GM12891 (cell line): Measurements from ENCODE around the gene GMDS.

ENCODE experiments used
- POLR2A ChIP-seq: IDR thresholded peaks from 2 replicates; pipeline ENCODE4 v1.6.1; 2011; ENCODE audit warnings: low read depth, low read length, control low read depth
- POLR2AphosphoS5 ChIP-seq: IDR thresholded peaks from 2 replicates; pipeline ENCODE4 v1.6.1; 2011; ENCODE audit warnings: low read depth, low read length, control low read depth
- POU2F2 ChIP-seq: IDR thresholded peaks from 2 replicates; pipeline ENCODE4 v1.6.1; 2011; ENCODE audit warnings: low read depth, mild to moderate bottlenecking, control low read depth, low read length, moderate library complexity
- TAF1 ChIP-seq: IDR thresholded peaks from 2 replicates; pipeline ENCODE4 v1.6.1; 2011; ENCODE audit warnings: low read depth, low read length, control low read depth

DNA sequence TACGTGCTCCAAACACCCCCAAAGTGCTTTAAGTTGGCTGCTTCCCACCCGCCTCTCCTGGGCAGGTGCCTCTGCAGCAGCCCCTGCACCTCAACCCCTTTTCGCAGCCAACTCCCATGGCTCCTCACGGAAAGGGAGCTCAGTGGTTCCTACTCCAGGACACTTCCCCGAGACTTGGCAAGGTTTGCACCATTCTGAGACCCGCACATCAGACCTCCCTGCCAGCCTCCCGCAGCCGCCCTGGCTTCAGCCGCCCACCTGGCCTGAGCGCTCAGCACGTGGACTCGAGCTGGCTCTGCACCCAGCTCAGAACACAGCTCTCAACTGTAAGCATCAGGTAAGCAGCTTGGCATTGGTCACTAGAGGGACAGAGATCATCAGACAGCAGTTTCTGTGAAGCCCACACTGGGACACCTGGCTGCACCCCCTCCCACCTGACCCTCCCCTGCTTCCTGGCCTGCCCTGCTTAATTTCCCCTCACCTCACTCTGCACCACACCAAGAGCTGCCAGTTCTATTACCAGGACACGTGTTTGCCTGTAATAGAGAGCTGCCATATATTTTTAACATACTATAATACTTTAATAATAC lies 28.5 kb downstream of the GMDS start:
- TF ChIP-seq POLR2AphosphoS5 = no peak
- no peak for TF ChIP-seq POLR2A
- TF ChIP-seq TAF1 = no peak
- no peak for TF ChIP-seq POU2F2
